Naive thymus-derived CD4-positive, alpha-beta T cell (primary cell): ENCODE data around the gene THEMIS2. TPM values are rescaled to one million over a fixed set of nuclear protein-coding genes. Genes with fewer than 3 reads are reported as not detected.
"Not testable (repeated sequence)": the region's sequence is repeated elsewhere in the genome, so short reads cannot be mapped to it uniquely, and the experiment has no call there.

ENCODE experiments used
- ATAC-seq: fragments of 150-1000 bp; cut with Tn5 transposase; 2 replicates; pipeline ENCODE4 v1.10.0; 2021; ENCODE audit warnings: mild to moderate bottlenecking, moderate library complexity
- CTCF ChIA-PET: fragments of 350-600 bp; sonication (Branson Sonifier 250); formaldehyde crosslinking; loops from one replicate; lab custom pipeline; 2021; ENCODE audit warnings: antibody characterized with exemption; lab: Charles Lee
- POLR2A ChIA-PET: fragments of 350-600 bp; sonication (Branson Sonifier 250); formaldehyde crosslinking; loops from one replicate; lab custom pipeline; 2021; ENCODE audit warnings: antibody characterized with exemption, inconsistent platforms; lab: Charles Lee
- DNase-seq, 9 donors: peaks; one replicate each; pipeline versions ENCODE4 v3.0.0 to v3.0.0-alpha.2; 2020 to 2022; ENCODE audit warnings: mixed read lengths in 1 of 9
- H3K27ac ChIP-seq: one replicate; pipeline ENCODE4 v1.7.0; 2013; ENCODE audit warnings: mild to moderate bottlenecking, low read depth, low read length, moderate library complexity
- H3K27me3 ChIP-seq, 2 donors: one replicate each; pipeline ENCODE4 v1.7.0; 2013; ENCODE audit warnings: low read length in 2 of 2, mild to moderate bottlenecking in 2 of 2, moderate library complexity in 2 of 2; ENCODE audit not compliant: control insufficient read depth in 2 of 2, insufficient read depth in 2 of 2
- H3K36me3 ChIP-seq, 3 experiments: 1 replicate in 2 of 3; 2 replicates in 1 of 3; pipeline ENCODE4 v1.7.0; 2013; ENCODE audit warnings: low read length in 3 of 3, mild to moderate bottlenecking in 3 of 3, moderate library complexity in 1 of 3; ENCODE audit not compliant: insufficient read depth in 3 of 3, control insufficient read depth in 2 of 3
- H3K4me1 ChIP-seq, 2 donors: one replicate each; pipeline ENCODE4 v1.7.0; 2013; ENCODE audit warnings: low read length in 2 of 2, mild to moderate bottlenecking in 2 of 2, moderate library complexity in 1 of 2; ENCODE audit not compliant: control insufficient read depth in 2 of 2, insufficient read depth in 2 of 2
- H3K4me3 ChIP-seq: 2 replicates; pipeline ENCODE4 v1.7.0; 2013; ENCODE audit warnings: mild to moderate bottlenecking, low read length
- H3K9me3 ChIP-seq, 3 experiments: 1 replicate in 2 of 3; 2 replicates in 1 of 3; pipeline ENCODE4 v1.7.0; 2013; ENCODE audit warnings: low read length in 3 of 3; ENCODE audit not compliant: control insufficient read depth in 2 of 3
- H3K27ac Mint-ChIP-seq, 9 donors: one replicate each; pipeline ENCODE4 v1.8.0; 2020 to 2022; ENCODE audit warnings: mixed read lengths in 9 of 9, mild to moderate bottlenecking in 8 of 9, moderate library complexity in 5 of 9, inconsistent platforms in 2 of 9
- H3K27me3 Mint-ChIP-seq, 5 donors: one replicate each; pipeline ENCODE4 v1.8.0; 2021 to 2022; ENCODE audit warnings: mixed read lengths in 5 of 5, mild to moderate bottlenecking in 1 of 5
- H3K36me3 Mint-ChIP-seq, 5 donors: one replicate each; pipeline ENCODE4 v1.8.0; 2020 to 2022; ENCODE audit warnings: mixed read lengths in 5 of 5, mild to moderate bottlenecking in 3 of 5, inconsistent platforms in 1 of 5
- H3K4me1 Mint-ChIP-seq, 7 donors: one replicate each; pipeline ENCODE4 v1.8.0; 2020 to 2022; ENCODE audit warnings: mixed read lengths in 7 of 7, mild to moderate bottlenecking in 3 of 7, inconsistent platforms in 1 of 7
- H3K4me3 Mint-ChIP-seq, 10 donors: one replicate each; pipeline ENCODE4 v1.8.0; 2020 to 2022; ENCODE audit warnings: mild to moderate bottlenecking in 10 of 10, mixed read lengths in 10 of 10, moderate library complexity in 6 of 10, inconsistent platforms in 2 of 10
- H3K9me3 Mint-ChIP-seq, 11 donors: one replicate each; pipeline ENCODE4 v1.8.0; 2020 to 2022; ENCODE audit warnings: mixed read lengths in 11 of 11, mild to moderate bottlenecking in 4 of 11, inconsistent platforms in 1 of 11, moderate library complexity in 1 of 11
- intact Hi-C, 2 donors: fragments of 100-400 bp; cut with micrococcal nuclease; formaldehyde crosslinking; loops; one replicate each; pipeline ENCODE4 v1.15.1; 2023
- polyA plus RNA-seq, 2 donors: library from polyadenylated mRNA; unstranded; fragments of 300-500 nt; fragmentation: Illumina TruSeq; gene quantifications; one replicate each; pipeline ENCODE4 v1.2.3, GENCODE V29; 2021
- total RNA-seq, 6 experiments: library from RNA in 5 of 6; stranded (reverse) in 5 of 6; gene quantifications; 1 replicate in 5 of 6; 2 replicates in 1 of 6; pipeline ENCODE4 v1.2.3 and lab custom pipeline; 2021 to 2026

Gene THEMIS2
- total and polyA plus RNA-seq, 7 experiments from 2014 or later: 24.8 to 234 (median 72.3) TPM

GRCh38 chr1:27855085-27855484 lies 17.3 kb upstream of the THEMIS2 start:
- intact Hi-C loops: loop anchor here in 1 of 2 donors (5.0 kb wide), 1 partner anchor 37 kb away; no protein-coding TSS in a partner anchor

GRCh38 chr1:27856561-27857343 lies 15.6 kb upstream of the THEMIS2 start:
- H3K4me1 ChIP-seq: peaks cover 0 to 6% of the 10 kb centered on the region in 2 donors
- ATAC-seq (no peak), DNase-seq (no peak)
- H3K36me3 ChIP-seq: peaks cover 0 to 2% (median 0%) of the 10 kb centered on the region in 3 experiments
- H3K27me3 Mint-ChIP-seq: no peaks in the 10 kb centered on the region
- POLR2A ChIA-PET: no interaction called here
- CTCF ChIA-PET: interaction anchor here (0.6 to 3.9 kb wide), 6 partner anchors 30 to 352 kb away, joined by 3 to 33 read pairs (median 6); no protein-coding TSS in a partner anchor
- no peak overlapping the region for H3K27ac Mint-ChIP-seq
- H3K4me3 Mint-ChIP-seq: no peak overlapping the region
- H3K36me3 Mint-ChIP-seq: peaks cover 0 to 1% (median under 1%) of the 10 kb centered on the region in 5 donors
- H3K27ac ChIP-seq: no peak overlapping the region
- intact Hi-C loops: loop anchor here in 1 of 2 donors (5.0 kb wide), 1 partner anchor 36 kb away; no protein-coding TSS in a partner anchor
- H3K4me1 Mint-ChIP-seq: peaks cover 0 to 25% (median 16%) of the 10 kb centered on the region in 7 donors
- H3K9me3 ChIP-seq: no peaks in the 10 kb centered on the region
- H3K27me3 ChIP-seq: no peaks in the 10 kb centered on the region
- H3K9me3 Mint-ChIP-seq: no peaks in the 10 kb centered on the region
- no peak overlapping the region for H3K4me3 ChIP-seq

More at GRCh38 chr1:27855085-27855484, 17.3 kb upstream of the THEMIS2 start:
- Histone ChIP-seq H3K4me1 (peaks cover 0 to 6% of the 10 kb centered on the region in 2 donors), H3K9me3 (no peaks in the 10 kb centered on the region), H3K4me3 (no peak overlapping the region), H3K27me3 (no peaks in the 10 kb centered on the region), H3K36me3 (peaks cover 0 to 17% (median 9%) of the 10 kb centered on the region in 3 experiments), H3K27ac (no peak overlapping the region)
- peaks cover 0 to 18% (median 17%) of the 10 kb centered on the region in 5 donors for H3K36me3 Mint-ChIP-seq
- POLR2A ChIA-PET: no interaction called here
- no peaks in the 10 kb centered on the region for H3K9me3 Mint-ChIP-seq
- H3K4me1 Mint-ChIP-seq: peaks cover 0 to 18% (median 13%) of the 10 kb centered on the region in 7 donors
- peak overlapping the region in 2 of 9 donors; percentile 54 to 56 for H3K27ac Mint-ChIP-seq
- H3K27me3 Mint-ChIP-seq: no peaks in the 10 kb centered on the region
- DNase-seq: no peak
- no peak overlapping the region for H3K4me3 Mint-ChIP-seq
- ATAC-seq: no peak
- CTCF ChIA-PET: no interaction called here

DNA sequence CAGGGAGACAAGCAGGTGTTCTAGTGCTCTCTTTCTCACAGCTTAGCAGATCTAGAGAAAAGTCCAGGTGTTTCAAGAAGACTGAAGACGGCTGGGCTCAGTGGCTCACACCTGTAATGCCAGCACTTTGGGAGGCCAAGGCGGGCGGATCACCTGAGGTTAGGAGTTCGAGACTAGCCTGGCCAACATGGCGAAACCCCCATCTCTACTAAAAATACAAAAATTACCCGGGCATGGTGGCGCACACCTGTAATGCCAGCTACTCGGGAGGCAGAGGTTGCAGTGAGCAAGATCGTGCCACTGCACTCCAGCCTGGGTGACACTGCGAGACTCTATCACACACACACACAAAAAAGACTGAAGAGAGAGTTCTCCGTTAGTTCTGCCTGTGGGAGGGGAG lies 14.8 kb upstream of the THEMIS2 start:
- CTCF ChIA-PET: interaction anchor here (0.6 to 3.9 kb wide), 12 partner anchors 14 to 351 kb away, joined by 3 to 33 read pairs (median 4); partner anchors contain the start of gene STX12
- not testable (repeated sequence) for H3K36me3 ChIP-seq, H3K27ac ChIP-seq, H3K4me3 ChIP-seq, H3K27ac Mint-ChIP-seq, DNase-seq, H3K4me1 ChIP-seq, H3K27me3 ChIP-seq, H3K4me3 Mint-ChIP-seq, H3K9me3 Mint-ChIP-seq, ATAC-seq, H3K9me3 ChIP-seq, H3K36me3 Mint-ChIP-seq, H3K27me3 Mint-ChIP-seq
- POLR2A ChIA-PET: interaction anchor here (0.7 to 1.4 kb wide), 5 partner anchors 15 to 123 kb away, joined by 3 read pairs; partner anchors contain the start of gene XKR8
- intact Hi-C loops: loop anchor here in 1 of 2 donors (5.0 kb wide), 1 partner anchor 35 kb away; no protein-coding TSS in a partner anchor
- H3K4me1 Mint-ChIP-seq: peaks cover 0 to 29% (median 21%) of the 10 kb centered on the region in 7 donors

- intact Hi-C loops: loop anchor here (1.0 to 5.0 kb wide), 13 partner anchors 28 to 351 kb away; partner anchors contain the start of genes EYA3 (in 2 of the 2) and XKR8 (in 1 of the 2)
- no peaks in the 10 kb centered on the region for H3K9me3 ChIP-seq
- DNase-seq (peak; percentile 71 to 86 (median 80)), ATAC-seq (peak; percentile 97)
- H3K4me3 Mint-ChIP-seq: peak overlapping the region in 6 of 10 donors; percentile 14 to 61 (median 40)
- H3K36me3 ChIP-seq: no peaks in the 10 kb centered on the region
- peaks cover 7 to 36% (median 28%) of the 10 kb centered on the region in 7 donors for H3K4me1 Mint-ChIP-seq
- no peaks in the 10 kb centered on the region for H3K9me3 Mint-ChIP-seq
- ChIA-PET POLR2A (interaction anchor here (0.7 to 1.4 kb wide), 5 partner anchors 15 to 122 kb away, joined by 3 read pairs; partner anchors contain the start of gene XKR8), CTCF (interaction anchor here (0.6 to 3.9 kb wide), 12 partner anchors 15 to 350 kb away, joined by 3 to 33 read pairs (median 4); partner anchors contain the start of gene STX12)
- no peak overlapping the region for H3K27ac ChIP-seq
- peaks cover 0 to 10% of the 10 kb centered on the region in 2 donors for H3K4me1 ChIP-seq
- no peak overlapping the region for H3K4me3 ChIP-seq
- no peaks in the 10 kb centered on the region for H3K27me3 ChIP-seq
- H3K36me3 Mint-ChIP-seq: no peaks in the 10 kb centered on the region
- H3K27ac Mint-ChIP-seq: peak overlapping the region in 5 of 9 donors; percentile 33 to 78 (median 74)
- no peaks in the 10 kb centered on the region for H3K27me3 Mint-ChIP-seq
These were observed 14.0 kb upstream of the THEMIS2 start for GRCh38 chr1:27858072-27858948.

- peak overlapping the region in 2 of 9 donors; percentile 46 to 74 for H3K27ac Mint-ChIP-seq
- ATAC-seq: no peak
- H3K36me3 Mint-ChIP-seq: peaks cover 0 to under 1% (median 0%) of the 10 kb centered on the region in 5 donors
- ChIA-PET CTCF (interaction anchor here (1.0 to 3.9 kb wide), 5 partner anchors 72 to 129 kb away, joined by 3 to 33 read pairs (median 6); no protein-coding TSS in a partner anchor), POLR2A (interaction anchor here (1.4 kb wide), 1 partner anchor 33 kb away, joined by 3 read pairs; no protein-coding TSS in a partner anchor)
- Histone ChIP-seq H3K4me1 (peaks cover under 1 to 18% of the 10 kb centered on the region in 2 donors), H3K36me3 (no peaks in the 10 kb centered on the region), H3K27me3 (no peaks in the 10 kb centered on the region), H3K4me3 (no peak overlapping the region), H3K27ac (no peak overlapping the region), H3K9me3 (no peaks in the 10 kb centered on the region)
- H3K4me3 Mint-ChIP-seq: peak overlapping the region in 3 of 10 donors; percentile 19 to 48 (median 30)
- DNase-seq: no peak
- H3K9me3 Mint-ChIP-seq: no peaks in the 10 kb centered on the region
- peaks cover 11 to 43% (median 30%) of the 10 kb centered on the region in 7 donors for H3K4me1 Mint-ChIP-seq
- intact Hi-C loops: loop anchor here (1.0 to 5.0 kb wide), 13 partner anchors 28 to 350 kb away; partner anchors contain the start of genes EYA3 (in 2 of the 2) and XKR8 (in 1 of the 2)
- no peaks in the 10 kb centered on the region for H3K27me3 Mint-ChIP-seq
These were observed 13.3 kb upstream of the THEMIS2 start for GRCh38 chr1:27858949-27859576.
